OCI-LY7 (cell line): ENCODE data around the gene JMJD4. TPM values are rescaled to one million over a fixed set of nuclear protein-coding genes. Genes with fewer than 3 reads are reported as not detected.

Experiments used
- BruUV-seq: library from RNA; stranded (reverse); fragments of 400-500 nt; replicated peaks from 2 replicates; lab custom pipeline; 2021; lab: Mats Ljungman, UMichigan
- CTCF ChIA-PET: fragments of 300-600 bp; sonication (Branson Sonifier 250); formaldehyde crosslinking; loops from one replicate; lab custom pipeline; 2022; ENCODE audit warnings: antibody characterized with exemption; ENCODE audit not compliant: unreplicated experiment; lab: Charles Lee
- POLR2A ChIA-PET: fragments of 300-600 bp; sonication (Branson Sonifier 250); formaldehyde crosslinking; loops from one replicate; lab custom pipeline; 2022; ENCODE audit warnings: antibody characterized with exemption; lab: Charles Lee
- DNase-seq: peaks from one replicate; pipeline ENCODE4 v3.0.0-alpha.2; 2015; ENCODE audit warnings: low spot score
- H2AFZ ChIP-seq: fragments of 200-600 bp; sonication (generic), shearing (Covaris generic); 2 replicates; pipeline ENCODE4 v1.6.1; 2014; ENCODE audit warnings: mild to moderate bottlenecking, antibody characterized with exemption, low read length, moderate library complexity
- H3K27ac ChIP-seq: fragments of 200-600 bp; sonication (generic); 2 replicates; pipeline ENCODE4 v1.5.1; 2014; ENCODE audit warnings: mixed run types, low read depth, mild to moderate bottlenecking, moderate library complexity, low read length, inconsistent platforms; ENCODE audit not compliant: poor library complexity, severe bottlenecking
- H3K36me3 ChIP-seq: fragments of 200-600 bp; sonication (generic); 2 replicates; pipeline ENCODE4 v1.6.1; 2014; ENCODE audit warnings: mild to moderate bottlenecking, antibody characterized with exemption, low read length, moderate library complexity, mixed read lengths; ENCODE audit not compliant: insufficient read depth
- H3K4me1 ChIP-seq: fragments of 200-600 bp; sonication (generic); 2 replicates; pipeline ENCODE4 v1.5.1; 2014; ENCODE audit warnings: mild to moderate bottlenecking, low read length; ENCODE audit not compliant: insufficient read depth, poor library complexity, severe bottlenecking
- H3K4me2 ChIP-seq: fragments of 200-600 bp; sonication (generic); 2 replicates; pipeline ENCODE4 v1.6.1; 2014; ENCODE audit warnings: mild to moderate bottlenecking, low read length
- H3K4me3 ChIP-seq: fragments of 200-600 bp; sonication (generic); 2 replicates; pipeline ENCODE4 v1.5.1; 2014; ENCODE audit warnings: mild to moderate bottlenecking, low read depth, low read length; ENCODE audit not compliant: poor library complexity, severe bottlenecking
- H3K79me2 ChIP-seq: fragments of 200-600 bp; sonication (generic); 2 replicates; pipeline ENCODE4 v1.6.1; 2016; ENCODE audit warnings: low read depth, mild to moderate bottlenecking, low read length, moderate library complexity, mixed read lengths; ENCODE audit not compliant: insufficient read depth
- H3K9me2 ChIP-seq: fragments of 200-600 bp; sonication (generic); 2 replicates; pipeline ENCODE4 v1.6.1; 2016; ENCODE audit warnings: mild to moderate bottlenecking, low read length, mixed read lengths; ENCODE audit not compliant: insufficient read depth
- H3K9me3 ChIP-seq: fragments of 200-600 bp; sonication (generic); 2 replicates; pipeline ENCODE4 v1.6.1; 2014; ENCODE audit warnings: mild to moderate bottlenecking, mixed run types, low read length, mixed read lengths
- H4K20me1 ChIP-seq: fragments of 200-600 bp; sonication (generic); 2 replicates; pipeline ENCODE4 v1.6.1; 2014; ENCODE audit warnings: mild to moderate bottlenecking, antibody characterized with exemption, low read length, moderate library complexity, mixed read lengths; ENCODE audit not compliant: insufficient read depth
- EZH2phosphoT487 ChIP-seq: fragments of 200-600 bp; sonication (generic); IDR thresholded peaks from 2 replicates; pipeline ENCODE4 v1.6.1; 2018; ENCODE audit warnings: low read depth, borderline replicate concordance, mild to moderate bottlenecking, mixed run types, antibody characterized with exemption, low read length, moderate library complexity, mixed read lengths
- intact Hi-C: fragments of 100-400 bp; cut with micrococcal nuclease; formaldehyde crosslinking; loops from one replicate; pipeline ENCODE4 v1.10.0; 2022; ENCODE audit not compliant: unreplicated experiment
- total RNA-seq, 2 experiments: library from RNA; depleted of rRNA in 1 of 2; stranded (reverse); fragments of >200 nt in 1 of 2; shearing (Covaris generic) in 1 of 2; gene quantifications; 2 replicates each; pipeline ENCODE4 v1.2.3, GENCODE V29; 2014 to 2022
- TF ChIP-seq, protein P1 (sequence below): fragments of 200-600 bp; sonication (generic); conservative IDR thresholded peaks from 2 replicates; pipeline ENCODE4 v1.5.1; 2014; ENCODE audit warnings: mild to moderate bottlenecking, antibody characterized with exemption, low read length, moderate library complexity, mixed read lengths

JMJD4 gene
- total RNA-seq, 2 experiments from 2014 or later = 27.8 to 41.8 TPM

DNA sequence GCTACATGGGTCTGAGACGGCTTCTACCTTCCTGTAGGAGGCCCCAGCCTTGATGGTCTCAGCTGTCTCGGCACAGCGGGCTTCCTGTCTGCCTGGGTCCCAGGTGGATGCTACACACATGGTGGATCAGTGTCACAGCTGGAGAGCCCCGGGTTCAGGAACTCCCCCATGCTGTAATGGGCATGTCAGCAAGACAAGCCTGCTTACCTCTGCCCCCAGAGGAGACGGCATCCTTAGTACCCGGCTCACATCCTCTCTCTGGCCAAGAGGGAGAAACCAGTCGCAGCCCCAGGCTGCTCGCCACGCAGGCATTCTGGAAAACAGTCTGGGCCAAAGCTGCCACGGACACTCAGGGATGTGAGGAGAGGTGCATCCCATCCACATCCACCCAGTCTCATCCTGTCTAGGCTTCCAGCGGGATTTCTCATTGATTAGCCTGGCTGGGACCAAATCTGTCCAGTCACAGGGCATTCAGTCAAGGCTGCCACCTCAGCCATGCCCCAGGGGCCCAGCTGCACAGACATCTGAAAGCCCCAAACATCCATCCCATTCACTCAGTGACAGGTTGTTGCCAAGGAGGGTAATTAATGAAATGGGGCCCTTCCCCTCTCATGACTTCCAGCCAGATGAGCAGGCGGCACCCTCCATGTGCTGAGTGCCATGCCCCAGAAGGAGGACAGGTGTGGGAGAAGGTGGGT, 10.6 kb upstream of the JMJD4 start:
- no TSS peak for BruUV-seq
- Histone ChIP-seq H3K4me1 (peaks cover 6% of the 10 kb centered on the region), H3K4me3 (no peak overlapping the region), H3K27ac (no peak overlapping the region), H3K9me2 (no peaks in the 10 kb centered on the region), H2AFZ (no peak overlapping the region), H3K9me3 (no peaks in the 10 kb centered on the region), H3K36me3 (peaks cover 13% of the 10 kb centered on the region; the same call in 1 of the 2 replicates), H3K79me2 (no peaks in the 10 kb centered on the region), H4K20me1 (no peaks in the 10 kb centered on the region), H3K4me2 (no peak overlapping the region)
- ChIA-PET CTCF (no interaction called here), POLR2A (no interaction called here)
- no peak for TF ChIP-seq EZH2phosphoT487
- TF ChIP-seq, protein P1, sequence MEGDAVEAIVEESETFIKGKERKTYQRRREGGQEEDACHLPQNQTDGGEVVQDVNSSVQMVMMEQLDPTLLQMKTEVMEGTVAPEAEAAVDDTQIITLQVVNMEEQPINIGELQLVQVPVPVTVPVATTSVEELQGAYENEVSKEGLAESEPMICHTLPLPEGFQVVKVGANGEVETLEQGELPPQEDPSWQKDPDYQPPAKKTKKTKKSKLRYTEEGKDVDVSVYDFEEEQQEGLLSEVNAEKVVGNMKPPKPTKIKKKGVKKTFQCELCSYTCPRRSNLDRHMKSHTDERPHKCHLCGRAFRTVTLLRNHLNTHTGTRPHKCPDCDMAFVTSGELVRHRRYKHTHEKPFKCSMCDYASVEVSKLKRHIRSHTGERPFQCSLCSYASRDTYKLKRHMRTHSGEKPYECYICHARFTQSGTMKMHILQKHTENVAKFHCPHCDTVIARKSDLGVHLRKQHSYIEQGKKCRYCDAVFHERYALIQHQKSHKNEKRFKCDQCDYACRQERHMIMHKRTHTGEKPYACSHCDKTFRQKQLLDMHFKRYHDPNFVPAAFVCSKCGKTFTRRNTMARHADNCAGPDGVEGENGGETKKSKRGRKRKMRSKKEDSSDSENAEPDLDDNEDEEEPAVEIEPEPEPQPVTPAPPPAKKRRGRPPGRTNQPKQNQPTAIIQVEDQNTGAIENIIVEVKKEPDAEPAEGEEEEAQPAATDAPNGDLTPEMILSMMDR = no peak
- DNase-seq = no peak
- intact Hi-C loops = no loop called here

GRCh38 chr1:227744668-227745067, 9.6 kb upstream of the JMJD4 start:
- CTCF ChIA-PET = interaction anchor here (0.7 kb wide), 1 partner anchor 14 kb away, joined by 4 read pairs; no protein-coding TSS in a partner anchor
- Histone ChIP-seq H3K36me3 (peaks cover 5% of the 10 kb centered on the region; the same call in 1 of the 2 replicates), H2AFZ (no peak overlapping the region), H4K20me1 (no peaks in the 10 kb centered on the region), H3K9me3 (no peaks in the 10 kb centered on the region), H3K4me2 (no peak overlapping the region), H3K4me1 (peaks cover 6% of the 10 kb centered on the region), H3K9me2 (no peaks in the 10 kb centered on the region), H3K4me3 (no peak overlapping the region), H3K79me2 (no peaks in the 10 kb centered on the region), H3K27ac (no peak overlapping the region)
- intact Hi-C loops = no loop called here
- POLR2A ChIA-PET = interaction anchor here (0.6 kb wide), 1 partner anchor 469 kb away, joined by 3 read pairs; no protein-coding TSS in a partner anchor
- no TSS peak for BruUV-seq
- no peak for DNase-seq
- TF ChIP-seq, protein P1 = no peak
- TF ChIP-seq EZH2phosphoT487 = no peak
